Smooth muscle cell of the pulmonary artery (primary cell): ENCODE measurements around the gene FBXO3. TPM values are rescaled to one million over a fixed set of nuclear protein-coding genes. Genes with fewer than 3 reads are reported as not detected.

Source experiments
- total RNA-seq: library from RNA; depleted of rRNA; stranded (reverse); fragments of >200 nt; gene quantifications from 2 replicates; pipeline ENCODE4 v1.2.3, GENCODE V29; 2014

FBXO3 gene
- 28.2 and 46.8 TPM in 2 replicates for total RNA-seq

GRCh38 chr11:33773987-33774735 is at the start of gene FBXO3:
Gene FBXO3 (minus strand): TSS chr11:33774520. CDS start chr11:33774497, 23 bp downstream.

GRCh38 chr11:33736148-33736812 is 38.0 kb downstream of the FBXO3 start, which contains the start of gene CD59:
Gene CD59 (minus strand): TSS chr11:33736423. CDS start chr11:33722445, 13,978 bp downstream.

GRCh38 chr11:33700502-33701271 is 73.6 kb downstream of the FBXO3 start, which contains the start of gene C11orf91:
Gene C11orf91 (minus strand): TSS chr11:33700826. CDS start chr11:33700740, 86 bp downstream.

Other genes starting within 250 kb of the FBXO3 start
- 0.17 and 0.26 TPM in 2 replicates for gene C11orf91, start 73.7 kb downstream of the FBXO3 start, total RNA-seq
- 1,796 and 1,864 TPM in 2 replicates for gene CD59, start 38.1 kb downstream of the FBXO3 start, total RNA-seq
- 2.6 and 12.4 TPM in 2 replicates for gene LMO2, start 117.6 kb upstream of the FBXO3 start, total RNA-seq